Testis (tissue), 2 donors: ENCODE data around the gene HSF2BP.

Experiments
- POLR2A ChIP-seq: fragments of 450-650 bp; IDR thresholded peaks from one replicate; pipeline ENCODE4 v1.6.1; 2017; ENCODE audit warnings: antibody characterized with exemption, mild to moderate bottlenecking, moderate library complexity
- TF ChIP-seq, protein P1 (sequence below), 3 experiments: fragments of 450-650 bp in 2 of 3; fragments of 200-600 bp in 1 of 3; sonication (generic) in 1 of 3; IDR thresholded peaks; one replicate each; pipeline ENCODE4 v1.5.1; 2016 to 2019; ENCODE audit warnings: antibody characterized with exemption in 3 of 3, mild to moderate bottlenecking in 2 of 3, moderate library complexity in 1 of 3

DNA sequence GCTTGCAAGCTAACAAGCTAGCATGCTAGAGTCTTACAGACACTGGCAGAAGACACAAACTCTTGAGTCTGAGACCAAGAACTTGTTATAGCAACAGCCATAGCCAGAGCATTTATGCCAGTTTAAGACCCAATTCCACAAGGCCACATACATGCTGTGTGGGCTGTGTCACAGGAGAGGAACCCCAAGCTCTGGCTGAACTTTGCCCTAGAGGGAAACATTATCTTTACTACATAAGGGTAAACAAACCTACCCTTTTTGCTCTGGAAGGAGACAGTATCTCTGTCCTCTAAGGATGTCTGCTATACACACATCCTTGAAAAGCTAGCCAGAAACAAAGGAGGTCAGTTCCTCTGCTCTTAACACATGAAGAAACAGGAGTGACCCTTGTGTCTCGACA lies 70.3 kb downstream of the HSF2BP start:
- no peak for TF ChIP-seq POLR2A
- TF ChIP-seq, protein P1, sequence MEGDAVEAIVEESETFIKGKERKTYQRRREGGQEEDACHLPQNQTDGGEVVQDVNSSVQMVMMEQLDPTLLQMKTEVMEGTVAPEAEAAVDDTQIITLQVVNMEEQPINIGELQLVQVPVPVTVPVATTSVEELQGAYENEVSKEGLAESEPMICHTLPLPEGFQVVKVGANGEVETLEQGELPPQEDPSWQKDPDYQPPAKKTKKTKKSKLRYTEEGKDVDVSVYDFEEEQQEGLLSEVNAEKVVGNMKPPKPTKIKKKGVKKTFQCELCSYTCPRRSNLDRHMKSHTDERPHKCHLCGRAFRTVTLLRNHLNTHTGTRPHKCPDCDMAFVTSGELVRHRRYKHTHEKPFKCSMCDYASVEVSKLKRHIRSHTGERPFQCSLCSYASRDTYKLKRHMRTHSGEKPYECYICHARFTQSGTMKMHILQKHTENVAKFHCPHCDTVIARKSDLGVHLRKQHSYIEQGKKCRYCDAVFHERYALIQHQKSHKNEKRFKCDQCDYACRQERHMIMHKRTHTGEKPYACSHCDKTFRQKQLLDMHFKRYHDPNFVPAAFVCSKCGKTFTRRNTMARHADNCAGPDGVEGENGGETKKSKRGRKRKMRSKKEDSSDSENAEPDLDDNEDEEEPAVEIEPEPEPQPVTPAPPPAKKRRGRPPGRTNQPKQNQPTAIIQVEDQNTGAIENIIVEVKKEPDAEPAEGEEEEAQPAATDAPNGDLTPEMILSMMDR (IDR thresholded peaks at IDR 0.05): no peak
